SIG-M5 (cell line): ENCODE measurements around the gene ZMIZ1.
"Not testable (repeated sequence)": the region's sequence is repeated elsewhere in the genome, so short reads cannot be mapped to it uniquely, and the experiment has no call there.

ENCODE experiments used
- DNase-seq: peaks from one replicate; lab custom pipeline; 2025; lab: John Stamatoyannopoulos, UW

The ZMIZ1 gene

GRCh38 chr10:79323602-79324001 lies 254.8 kb downstream of the ZMIZ1 start:
- no peak for DNase-seq

- DNase-seq = no peak
Measured at GRCh38 chr10:79324032-79324695, 255.4 kb downstream of the ZMIZ1 start.

- DNase-seq = no peak
Measured at GRCh38 chr10:79326361-79327089, 257.8 kb downstream of the ZMIZ1 start.

GRCh38 chr10:79327090-79327457 lies 258.3 kb downstream of the ZMIZ1 start:
- DNase-seq = no peak

- no peak for DNase-seq
Measured at GRCh38 chr10:79328147-79328701, 259.5 kb downstream of the ZMIZ1 start.

- no peak for DNase-seq
Measured at GRCh38 chr10:79328737-79329504, 260.2 kb downstream of the ZMIZ1 start.

- DNase-seq = no peak
Measured at GRCh38 chr10:79329529-79329928, 260.8 kb downstream of the ZMIZ1 start.

GRCh38 chr10:79331226-79331625 lies 262.5 kb downstream of the ZMIZ1 start:
- DNase-seq = no peak

GRCh38 chr10:79331709-79332108 lies 262.9 kb downstream of the ZMIZ1 start:
- DNase-seq = peak; percentile 66

GRCh38 chr10:79332610-79333315 lies 264.0 kb downstream of the ZMIZ1 start:
- not testable (repeated sequence) for DNase-seq

- DNase-seq = no peak
Measured at GRCh38 chr10:79333513-79333912, 264.7 kb downstream of the ZMIZ1 start.

GRCh38 chr10:79334573-79334972 lies 265.8 kb downstream of the ZMIZ1 start:
- DNase-seq = no peak

GRCh38 chr10:79335094-79335469 lies 266.3 kb downstream of the ZMIZ1 start:
- DNase-seq = no peak

GRCh38 chr10:79335470-79336235 lies 266.9 kb downstream of the ZMIZ1 start:
- no peak for DNase-seq

GRCh38 chr10:79336276-79336675 lies 267.5 kb downstream of the ZMIZ1 start:
- DNase-seq = no peak

- no peak for DNase-seq
Measured at GRCh38 chr10:79336739-79337138, 268.0 kb downstream of the ZMIZ1 start.

GRCh38 chr10:79337783-79338469 lies 269.2 kb downstream of the ZMIZ1 start:
- DNase-seq = not testable (repeated sequence)

GRCh38 chr10:79339266-79339665 lies 270.5 kb downstream of the ZMIZ1 start:
- no peak for DNase-seq

- no peak for DNase-seq
Measured at GRCh38 chr10:79340646-79341244, 272.0 kb downstream of the ZMIZ1 start.

GRCh38 chr10:79342295-79342761 lies 273.6 kb downstream of the ZMIZ1 start:
- DNase-seq = no peak
